Type B pancreatic cell (in vitro differentiated cells): ENCODE results near the gene FAM171A1. TPM values are rescaled to one million over a fixed set of nuclear protein-coding genes. Genes with fewer than 3 reads are reported as not detected.
A peak's percentile ranks its signal among the peaks of the same experiment; 100 is the strongest.

ENCODE experiments used
- DNase-seq: peaks from one replicate; pipeline ENCODE4 v3.0.0; 2021; ENCODE audit warnings: mixed read lengths; ENCODE audit not compliant: unreplicated experiment; ENCODE audit errors: extremely low spot score
- H3K27ac Mint-ChIP-seq: 2 replicates; pipeline ENCODE4 v1.8.0; 2021; ENCODE audit warnings: mild to moderate bottlenecking, mixed read lengths
- H3K27me3 Mint-ChIP-seq: 2 replicates; pipeline ENCODE4 v1.8.0; 2021; ENCODE audit warnings: mixed read lengths
- H3K36me3 Mint-ChIP-seq: 2 replicates; pipeline ENCODE4 v1.8.0; 2021; ENCODE audit warnings: mixed read lengths
- H3K4me1 Mint-ChIP-seq: one replicate; pipeline ENCODE4 v1.8.0; 2021; ENCODE audit warnings: mixed read lengths; ENCODE audit not compliant: unreplicated experiment
- H3K4me3 Mint-ChIP-seq: 2 replicates; pipeline ENCODE4 v1.8.0; 2021; ENCODE audit warnings: mild to moderate bottlenecking, mixed read lengths
- H3K9me3 Mint-ChIP-seq: 2 replicates; pipeline ENCODE4 v1.8.0; 2021; ENCODE audit warnings: mixed read lengths
- total RNA-seq: library from RNA; stranded (reverse); gene quantifications from 2 replicates; pipeline ENCODE4 v1.2.1, GENCODE V29; 2021; ENCODE audit warnings: low replicate concordance
- TF ChIP-seq, protein P1 (sequence below): fragments of 200-600 bp; sonication (generic); conservative IDR thresholded peaks from 2 replicates; pipeline ENCODE4 v1.5.0; 2021; ENCODE audit warnings: antibody characterized with exemption, mild to moderate bottlenecking

Gene FAM171A1
- total RNA-seq, 1 donor from 2014 or later: 49.3 TPM

DNA sequence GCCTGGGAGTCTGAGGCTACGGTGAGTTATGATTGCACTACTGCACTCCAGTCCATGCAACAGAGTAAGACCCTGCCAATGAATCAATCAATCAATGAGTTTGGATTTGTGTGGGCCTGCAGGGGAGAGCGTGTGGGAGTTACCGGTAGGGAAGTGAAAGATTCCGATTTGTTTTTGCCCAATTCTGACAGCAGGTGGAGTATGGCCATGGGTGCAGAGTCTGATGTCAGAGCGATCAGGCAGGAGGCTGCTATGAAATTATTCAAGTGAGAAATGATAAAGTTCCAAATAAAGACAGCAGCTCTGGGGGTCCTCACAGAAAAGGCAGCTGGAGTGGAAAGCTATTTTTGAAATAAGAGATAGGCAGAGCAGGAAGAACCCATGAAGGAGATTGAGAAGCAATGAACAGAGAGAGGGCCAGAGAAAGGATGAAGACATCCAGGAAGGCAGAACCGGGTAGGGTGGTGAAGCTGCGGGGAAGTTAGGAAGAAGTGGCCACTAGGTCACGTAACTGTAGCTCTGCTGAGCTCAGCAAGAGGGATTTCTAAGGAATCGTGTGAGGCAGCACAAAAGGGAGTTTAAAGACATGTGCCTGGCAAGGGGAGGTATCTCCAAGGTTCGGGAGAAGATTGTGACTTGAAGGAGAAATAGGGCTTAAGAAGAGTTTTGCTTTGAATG is 108.9 kb downstream of the FAM171A1 start:
- Mint-ChIP-seq H3K36me3 (peaks cover 12% of the 10 kb centered on the region), H3K4me3 (no peak overlapping the region), H3K27ac (no peak overlapping the region), H3K4me1 (no peaks in the 10 kb centered on the region), H3K27me3 (no peaks in the 10 kb centered on the region), H3K9me3 (no peaks in the 10 kb centered on the region)
- no peak for DNase-seq
- TF ChIP-seq, protein P1, sequence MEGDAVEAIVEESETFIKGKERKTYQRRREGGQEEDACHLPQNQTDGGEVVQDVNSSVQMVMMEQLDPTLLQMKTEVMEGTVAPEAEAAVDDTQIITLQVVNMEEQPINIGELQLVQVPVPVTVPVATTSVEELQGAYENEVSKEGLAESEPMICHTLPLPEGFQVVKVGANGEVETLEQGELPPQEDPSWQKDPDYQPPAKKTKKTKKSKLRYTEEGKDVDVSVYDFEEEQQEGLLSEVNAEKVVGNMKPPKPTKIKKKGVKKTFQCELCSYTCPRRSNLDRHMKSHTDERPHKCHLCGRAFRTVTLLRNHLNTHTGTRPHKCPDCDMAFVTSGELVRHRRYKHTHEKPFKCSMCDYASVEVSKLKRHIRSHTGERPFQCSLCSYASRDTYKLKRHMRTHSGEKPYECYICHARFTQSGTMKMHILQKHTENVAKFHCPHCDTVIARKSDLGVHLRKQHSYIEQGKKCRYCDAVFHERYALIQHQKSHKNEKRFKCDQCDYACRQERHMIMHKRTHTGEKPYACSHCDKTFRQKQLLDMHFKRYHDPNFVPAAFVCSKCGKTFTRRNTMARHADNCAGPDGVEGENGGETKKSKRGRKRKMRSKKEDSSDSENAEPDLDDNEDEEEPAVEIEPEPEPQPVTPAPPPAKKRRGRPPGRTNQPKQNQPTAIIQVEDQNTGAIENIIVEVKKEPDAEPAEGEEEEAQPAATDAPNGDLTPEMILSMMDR: no peak

GRCh38 chr10:15259136-15259535 is 112.0 kb downstream of the FAM171A1 start:
- Mint-ChIP-seq H3K27ac (no peak overlapping the region), H3K27me3 (no peaks in the 10 kb centered on the region), H3K36me3 (no peaks in the 10 kb centered on the region), H3K4me3 (no peak overlapping the region), H3K4me1 (peaks cover 16% of the 10 kb centered on the region), H3K9me3 (no peaks in the 10 kb centered on the region)
- TF ChIP-seq, protein P1: no peak
- DNase-seq: no peak

DNA sequence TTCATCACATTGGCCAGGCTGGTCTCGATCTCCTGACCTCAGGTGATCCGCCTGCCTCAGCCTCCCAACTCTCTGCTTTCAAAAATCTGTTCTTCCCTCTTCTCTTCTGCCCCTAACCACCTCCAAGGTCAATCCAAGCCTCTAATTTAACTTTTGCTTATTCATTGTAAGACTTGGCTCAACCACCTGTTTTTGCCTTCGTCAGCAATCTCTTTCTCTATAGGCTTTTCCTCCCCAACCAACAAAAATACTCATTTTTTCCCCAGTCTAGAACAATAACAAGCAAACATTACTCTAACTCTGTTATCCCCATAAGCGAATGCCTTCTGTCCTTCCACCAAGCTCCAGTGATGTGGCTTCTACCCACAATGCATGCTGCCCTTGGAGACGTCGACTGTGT is 112.8 kb downstream of the FAM171A1 start:
- TF ChIP-seq, protein P1: no peak
- H3K4me1 Mint-ChIP-seq: peaks cover 16% of the 10 kb centered on the region
- DNase-seq: no peak
- no peak overlapping the region for H3K4me3 Mint-ChIP-seq
- H3K27ac Mint-ChIP-seq: no peak overlapping the region
- no peaks in the 10 kb centered on the region for H3K27me3 Mint-ChIP-seq
- H3K36me3 Mint-ChIP-seq: peaks cover 2% of the 10 kb centered on the region
- no peaks in the 10 kb centered on the region for H3K9me3 Mint-ChIP-seq

- H3K27ac Mint-ChIP-seq: no peak overlapping the region
- TF ChIP-seq, protein P1: no peak
- H3K4me3 Mint-ChIP-seq: no peak overlapping the region
- H3K4me1 Mint-ChIP-seq: peaks cover 16% of the 10 kb centered on the region
- H3K36me3 Mint-ChIP-seq: peaks cover 4% of the 10 kb centered on the region
- no peaks in the 10 kb centered on the region for H3K27me3 Mint-ChIP-seq
- no peak for DNase-seq
- no peaks in the 10 kb centered on the region for H3K9me3 Mint-ChIP-seq
Observed at GRCh38 chr10:15255961-15256360, 115.1 kb downstream of the FAM171A1 start.

GRCh38 chr10:15254808-15255648 is 116.1 kb downstream of the FAM171A1 start:
- no peaks in the 10 kb centered on the region for H3K9me3 Mint-ChIP-seq
- no peaks in the 10 kb centered on the region for H3K27me3 Mint-ChIP-seq
- peaks cover 16% of the 10 kb centered on the region for H3K4me1 Mint-ChIP-seq
- peak overlapping the region; percentile 40 for H3K27ac Mint-ChIP-seq
- H3K4me3 Mint-ChIP-seq: peak overlapping the region; percentile 58
- no peak for DNase-seq
- peaks cover 5% of the 10 kb centered on the region for H3K36me3 Mint-ChIP-seq
- TF ChIP-seq, protein P1: no peak
